Parathyroid adenoma (tissue), 2 donors: Measurements from ENCODE around the gene MUS81.

Source experiments
- H2AFZ ChIP-seq: fragments of 300-600 bp; sonication (generic); one replicate; pipeline ENCODE4 v1.7.0; 2017; ENCODE audit warnings: antibody characterized with exemption, mild to moderate bottlenecking
- H3K27ac ChIP-seq: fragments of 300-600 bp; sonication (generic); one replicate; pipeline ENCODE4 v1.7.0; 2017
- H3K27me3 ChIP-seq: fragments of 300-600 bp; sonication (generic); one replicate; pipeline ENCODE4 v1.7.0; 2017; ENCODE audit warnings: low read length; ENCODE audit not compliant: control insufficient read depth, insufficient read depth
- H3K36me3 ChIP-seq: fragments of 300-600 bp; sonication (generic); one replicate; pipeline ENCODE4 v1.7.0; 2017; ENCODE audit warnings: low read length; ENCODE audit not compliant: control insufficient read depth, insufficient read depth
- H3K4me1 ChIP-seq: fragments of 300-600 bp; sonication (generic); one replicate; pipeline ENCODE4 v1.7.0; 2017; ENCODE audit warnings: control low read depth
- H3K4me2 ChIP-seq: fragments of 300-600 bp; sonication (generic); one replicate; pipeline ENCODE4 v1.7.0; 2017; ENCODE audit warnings: low read length
- H3K4me3 ChIP-seq: fragments of 300-600 bp; sonication (generic); one replicate; pipeline ENCODE4 v1.7.0; 2017; ENCODE audit warnings: low read depth, low read length
- H3K79me2 ChIP-seq: fragments of 300-600 bp; sonication (generic); one replicate; pipeline ENCODE4 v1.7.0; 2017; ENCODE audit warnings: control low read depth
- H3K9ac ChIP-seq: fragments of 300-600 bp; sonication (generic); one replicate; pipeline ENCODE4 v1.7.0; 2017; ENCODE audit warnings: mild to moderate bottlenecking
- H3K9me3 ChIP-seq: fragments of 300-600 bp; sonication (generic); one replicate; pipeline ENCODE4 v1.7.0; 2017; ENCODE audit warnings: low read length; ENCODE audit not compliant: control insufficient read depth
- CTCF ChIP-seq: fragments of 300-600 bp; sonication (generic); IDR thresholded peaks from one replicate; pipeline ENCODE4 v1.7.0; 2017; ENCODE audit warnings: antibody characterized with exemption, mild to moderate bottlenecking
- donor health status: primary hyperparathyroidism.

MUS81 gene

GRCh38 chr11:65857853-65858680, 2.2 kb upstream of the MUS81 start, which contains the start of gene CFL1:
Gene CFL1, minus strand, starts transcription at chr11:65858180. Its CDS starts 81 bp downstream, at chr11:65858099.
- Histone ChIP-seq H3K4me1 (peaks cover 11% of the 10 kb centered on the region), H3K4me3 (peak within 1 kb of the TSS; percentile 90), H3K9me3 (no peaks in the 10 kb centered on the region), H3K27me3 (no peaks in the 10 kb centered on the region), H3K27ac (peak within 1 kb of the TSS; percentile 100), H3K36me3 (no peaks in the 10 kb centered on the region), H3K4me2 (peak within 1 kb of the TSS; percentile 97), H2AFZ (peak within 1 kb of the TSS; percentile 80), H3K9ac (peak within 1 kb of the TSS; percentile 84), H3K79me2 (peaks cover 5% of the 10 kb centered on the region)
- TF ChIP-seq CTCF: no peak

GRCh38 chr11:65858681-65859087, 1.5 kb upstream of the MUS81 start:
- Histone ChIP-seq H3K4me1 (peaks cover 11% of the 10 kb centered on the region), H2AFZ (peak overlapping the region; percentile 80), H3K4me3 (peak overlapping the region; percentile 90), H3K9me3 (no peaks in the 10 kb centered on the region), H3K27me3 (no peaks in the 10 kb centered on the region), H3K27ac (peak overlapping the region; percentile 100), H3K4me2 (peak overlapping the region; percentile 97), H3K36me3 (no peaks in the 10 kb centered on the region), H3K79me2 (peaks cover 5% of the 10 kb centered on the region), H3K9ac (no peak overlapping the region)
- TF ChIP-seq CTCF: no peak

- Histone ChIP-seq H3K79me2 (peaks cover 5% of the 10 kb centered on the region), H3K4me2 (peak overlapping the region; percentile 97), H3K4me3 (peak overlapping the region; percentile 90), H3K9ac (peak overlapping the region; percentile 76), H3K27me3 (no peaks in the 10 kb centered on the region), H3K4me1 (peaks cover 11% of the 10 kb centered on the region), H3K36me3 (no peaks in the 10 kb centered on the region), H3K27ac (peak overlapping the region; percentile 100), H3K9me3 (no peaks in the 10 kb centered on the region), H2AFZ (peak overlapping the region; percentile 80)
- TF ChIP-seq CTCF: peak; percentile 4
These were observed 980 bp upstream of the MUS81 start for GRCh38 chr11:65859095-65859811.

- peaks cover 11% of the 10 kb centered on the region for H3K4me1 ChIP-seq
These were observed 388 bp upstream of the MUS81 start for GRCh38 chr11:65859812-65860277.

More at GRCh38 chr11:65859812-65860277, 388 bp upstream of the MUS81 start:
- H3K4me3 ChIP-seq: peak overlapping the region; percentile 90
- peak overlapping the region; percentile 76 for H3K9ac ChIP-seq
- H3K36me3 ChIP-seq: no peaks in the 10 kb centered on the region
- peak overlapping the region; percentile 80 for H2AFZ ChIP-seq
- peaks cover 5% of the 10 kb centered on the region for H3K79me2 ChIP-seq
- no peaks in the 10 kb centered on the region for H3K9me3 ChIP-seq
- no peaks in the 10 kb centered on the region for H3K27me3 ChIP-seq
- peak overlapping the region; percentile 100 for H3K27ac ChIP-seq
- TF ChIP-seq CTCF: no peak
- peak overlapping the region; percentile 97 for H3K4me2 ChIP-seq
